ENCODE results near the gene CATSPERB. TPM values are rescaled to one million over a fixed set of nuclear protein-coding genes. Genes with fewer than 3 reads are reported as not detected.
"Not testable (repeated sequence)": the region's sequence is repeated elsewhere in the genome, so short reads cannot be mapped to it uniquely, and the experiment has no call there.

Gene CATSPERB
- polyA plus RNA-seq, 1 donor (not counting 4 experiments of a cell fraction or from before 2014, with no cell fraction given) = 1.1 TPM

DNA sequence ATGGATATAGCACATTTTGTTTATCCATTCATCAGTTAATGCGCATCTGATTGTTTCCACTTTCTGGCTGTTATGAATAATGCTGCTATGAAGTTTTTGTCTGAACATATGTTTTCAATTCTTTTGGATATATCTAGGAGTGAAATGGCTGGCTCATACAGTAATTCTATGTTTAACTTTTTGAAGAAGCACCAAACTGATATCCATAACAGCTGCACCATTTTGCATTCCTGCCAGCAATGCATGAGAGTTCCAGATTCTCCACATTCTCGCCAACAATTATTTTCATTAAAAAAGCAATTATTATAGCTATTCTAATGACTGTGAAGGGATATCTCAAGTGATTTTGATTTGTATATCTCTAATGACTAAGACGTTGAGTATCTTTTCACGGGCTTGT is 131.9 kb downstream of the CATSPERB start:
- Histone ChIP-seq H3K79me2 (ENCODE audit: control insufficient read depth, insufficient read depth, low read length) (no peaks in the 10 kb centered on the region), H3K27ac (ENCODE audit: control insufficient read depth, insufficient read depth, low read length) (no peak overlapping the region), H3K4me2 (ENCODE audit: control insufficient read depth, extremely low read depth, insufficient read depth, low read depth, low read length) (no peak overlapping the region), H2AFZ (ENCODE audit: control insufficient read depth, low read length) (no peak overlapping the region), H3K4me3 (ENCODE audit: control insufficient read depth in 2 of 3, extremely low read depth in 1 of 3, insufficient read depth in 2 of 3, low read depth in 1 of 3, low read length in 3 of 3) (no peak overlapping the region), H3K36me3 (ENCODE audit: control insufficient read depth in 2 of 2, extremely low read depth in 1 of 2, insufficient read depth in 2 of 2, low read length in 2 of 2) (no peaks in the 10 kb centered on the region), H3K9me1 (ENCODE audit: control insufficient read depth, extremely low read depth, insufficient read depth, low read length) (no peaks in the 10 kb centered on the region), H3K9ac (ENCODE audit: control insufficient read depth, extremely low read depth, insufficient read depth, low read length) (no peak overlapping the region), H3K4me1 (ENCODE audit: control insufficient read depth, extremely low read depth, insufficient read depth, low read length) (no peaks in the 10 kb centered on the region), H3K27me3 (ENCODE audit: control insufficient read depth, extremely low read depth, insufficient read depth, low read length) (no peaks in the 10 kb centered on the region), H4K20me1 (ENCODE audit: control insufficient read depth, extremely low read depth, insufficient read depth, low read length) (no peaks in the 10 kb centered on the region), H3K9me3 (ENCODE audit: control insufficient read depth, low read depth, low read length) (no peaks in the 10 kb centered on the region)
- FAIRE-seq = no peak
- dilution Hi-C loops (cut with MboI; ENCODE audit: extremely low pct_ligation_motif_present, low sequenced_read_pairs) = no loop called here
- DNase-seq (ENCODE audit: low read depth, low spot score) = no peak
- TF ChIP-seq, protein P1, sequence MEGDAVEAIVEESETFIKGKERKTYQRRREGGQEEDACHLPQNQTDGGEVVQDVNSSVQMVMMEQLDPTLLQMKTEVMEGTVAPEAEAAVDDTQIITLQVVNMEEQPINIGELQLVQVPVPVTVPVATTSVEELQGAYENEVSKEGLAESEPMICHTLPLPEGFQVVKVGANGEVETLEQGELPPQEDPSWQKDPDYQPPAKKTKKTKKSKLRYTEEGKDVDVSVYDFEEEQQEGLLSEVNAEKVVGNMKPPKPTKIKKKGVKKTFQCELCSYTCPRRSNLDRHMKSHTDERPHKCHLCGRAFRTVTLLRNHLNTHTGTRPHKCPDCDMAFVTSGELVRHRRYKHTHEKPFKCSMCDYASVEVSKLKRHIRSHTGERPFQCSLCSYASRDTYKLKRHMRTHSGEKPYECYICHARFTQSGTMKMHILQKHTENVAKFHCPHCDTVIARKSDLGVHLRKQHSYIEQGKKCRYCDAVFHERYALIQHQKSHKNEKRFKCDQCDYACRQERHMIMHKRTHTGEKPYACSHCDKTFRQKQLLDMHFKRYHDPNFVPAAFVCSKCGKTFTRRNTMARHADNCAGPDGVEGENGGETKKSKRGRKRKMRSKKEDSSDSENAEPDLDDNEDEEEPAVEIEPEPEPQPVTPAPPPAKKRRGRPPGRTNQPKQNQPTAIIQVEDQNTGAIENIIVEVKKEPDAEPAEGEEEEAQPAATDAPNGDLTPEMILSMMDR (optimal IDR thresholded peaks at IDR 0.05 in 1 of 3, IDR thresholded peaks at IDR 0.05 in 1 of 3, conservative IDR thresholded peaks at IDR 0.05 in 1 of 3; ENCODE audit: extremely low read depth in 1 of 3, insufficient read depth in 2 of 3, low read length in 3 of 3) = no peak
- no peak for TF ChIP-seq EZH2 (IDR thresholded peaks at IDR 0.05; ENCODE audit: low read length)

DNA sequence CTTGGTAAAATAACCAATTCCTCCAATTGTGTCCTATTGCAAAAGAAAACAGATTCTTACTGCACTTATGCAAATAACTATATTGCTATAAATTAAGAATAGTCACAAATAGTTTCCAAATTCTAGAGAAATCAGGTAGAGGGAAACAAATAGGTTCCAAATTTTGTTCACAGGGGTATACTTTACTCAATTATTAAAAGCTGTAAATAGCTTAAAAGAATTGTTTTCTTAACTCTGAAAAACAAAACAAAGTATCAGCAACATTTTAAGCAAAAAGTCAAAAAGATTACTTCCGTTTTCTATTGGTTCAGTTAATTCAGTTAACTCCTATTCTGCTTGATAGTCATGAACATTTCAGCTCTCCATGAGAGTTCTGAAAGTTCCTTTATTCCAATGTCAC is 136.2 kb downstream of the CATSPERB start:
- Histone ChIP-seq H3K4me3 (ENCODE audit: control insufficient read depth in 2 of 3, extremely low read depth in 1 of 3, insufficient read depth in 2 of 3, low read depth in 1 of 3, low read length in 3 of 3) (no peak overlapping the region), H3K27me3 (ENCODE audit: control insufficient read depth, extremely low read depth, insufficient read depth, low read length) (no peaks in the 10 kb centered on the region), H3K4me1 (ENCODE audit: control insufficient read depth, extremely low read depth, insufficient read depth, low read length) (no peaks in the 10 kb centered on the region), H3K9ac (ENCODE audit: control insufficient read depth, extremely low read depth, insufficient read depth, low read length) (no peak overlapping the region), H3K4me2 (ENCODE audit: control insufficient read depth, extremely low read depth, insufficient read depth, low read depth, low read length) (no peak overlapping the region), H3K79me2 (ENCODE audit: control insufficient read depth, insufficient read depth, low read length) (no peaks in the 10 kb centered on the region), H3K36me3 (ENCODE audit: control insufficient read depth in 2 of 2, extremely low read depth in 1 of 2, insufficient read depth in 2 of 2, low read length in 2 of 2) (no peaks in the 10 kb centered on the region), H2AFZ (ENCODE audit: control insufficient read depth, low read length) (no peak overlapping the region), H4K20me1 (ENCODE audit: control insufficient read depth, extremely low read depth, insufficient read depth, low read length) (no peaks in the 10 kb centered on the region), H3K27ac (ENCODE audit: control insufficient read depth, insufficient read depth, low read length) (no peak overlapping the region), H3K9me3 (ENCODE audit: control insufficient read depth, low read depth, low read length) (no peaks in the 10 kb centered on the region), H3K9me1 (ENCODE audit: control insufficient read depth, extremely low read depth, insufficient read depth, low read length) (no peaks in the 10 kb centered on the region)
- TF ChIP-seq EZH2 (IDR thresholded peaks at IDR 0.05; ENCODE audit: low read length) = no peak
- TF ChIP-seq, protein P1 (optimal IDR thresholded peaks at IDR 0.05 in 1 of 3, IDR thresholded peaks at IDR 0.05 in 1 of 3, conservative IDR thresholded peaks at IDR 0.05 in 1 of 3; ENCODE audit: extremely low read depth in 1 of 3, insufficient read depth in 2 of 3, low read length in 3 of 3) = no peak
- FAIRE-seq (no peak), DNase-seq (ENCODE audit: low read depth, low spot score) (no peak)
- dilution Hi-C loops (cut with MboI; ENCODE audit: extremely low pct_ligation_motif_present, low sequenced_read_pairs) = no loop called here

DNA sequence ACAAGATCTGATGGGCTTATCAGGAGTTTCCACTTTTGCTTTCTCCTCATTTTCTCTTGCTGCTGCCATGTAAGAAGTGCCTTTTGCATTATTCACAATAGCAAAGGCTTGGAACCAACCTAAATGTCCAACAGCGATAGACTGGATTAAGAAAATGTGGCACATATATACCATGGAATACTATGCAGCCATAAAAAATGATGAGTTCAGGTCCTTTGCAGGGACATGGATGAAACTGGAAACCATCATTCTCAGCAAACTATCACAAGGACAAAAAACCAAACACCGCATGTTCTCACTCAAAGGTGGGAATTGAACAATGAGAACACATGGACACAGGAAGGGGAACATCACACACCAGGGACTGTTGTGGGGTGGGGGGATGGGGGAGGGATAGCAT is 137.9 kb downstream of the CATSPERB start:
- H3K79me2 ChIP-seq (ENCODE audit: control insufficient read depth, insufficient read depth, low read length); H3K9ac ChIP-seq (ENCODE audit: control insufficient read depth, extremely low read depth, insufficient read depth, low read length); H3K36me3 ChIP-seq (ENCODE audit: control insufficient read depth in 2 of 2, extremely low read depth in 1 of 2, insufficient read depth in 2 of 2, low read length in 2 of 2); H3K9me1 ChIP-seq (ENCODE audit: control insufficient read depth, extremely low read depth, insufficient read depth, low read length); dilution Hi-C loops (cut with MboI; ENCODE audit: extremely low pct_ligation_motif_present, low sequenced_read_pairs); H4K20me1 ChIP-seq (ENCODE audit: control insufficient read depth, extremely low read depth, insufficient read depth, low read length); FAIRE-seq; H3K27ac ChIP-seq (ENCODE audit: control insufficient read depth, insufficient read depth, low read length); H3K4me3 ChIP-seq (ENCODE audit: control insufficient read depth in 2 of 3, extremely low read depth in 1 of 3, insufficient read depth in 2 of 3, low read depth in 1 of 3, low read length in 3 of 3); DNase-seq (ENCODE audit: low read depth, low spot score); H2AFZ ChIP-seq (ENCODE audit: control insufficient read depth, low read length); H3K9me3 ChIP-seq (ENCODE audit: control insufficient read depth, low read depth, low read length); H3K4me2 ChIP-seq (ENCODE audit: control insufficient read depth, extremely low read depth, insufficient read depth, low read depth, low read length); H3K4me1 ChIP-seq (ENCODE audit: control insufficient read depth, extremely low read depth, insufficient read depth, low read length); H3K27me3 ChIP-seq (ENCODE audit: control insufficient read depth, extremely low read depth, insufficient read depth, low read length): not testable (repeated sequence)

All from keratinocyte (primary cell).